H1 (cell line): ENCODE measurements around the gene ADCY1. TPM values are rescaled to one million over a fixed set of nuclear protein-coding genes. Genes with fewer than 3 reads are reported as not detected.

Experiments used
- CTCF ChIA-PET: fragments of 300-600 bp; sonication (Branson Sonifier 250); formaldehyde crosslinking; loops from one replicate; lab custom pipeline; 2021; ENCODE audit not compliant: partially characterized antibody; lab: Charles Lee
- POLR2A ChIA-PET: fragments of 300-600 bp; sonication (Branson Sonifier 250); formaldehyde crosslinking; loops from one replicate; lab custom pipeline; 2021; ENCODE audit warnings: inconsistent platforms; ENCODE audit not compliant: partially characterized antibody; lab: Charles Lee
- DNase-seq, 2 experiments: peaks; one replicate each; pipeline versions ENCODE4 v3.0.0 to v3.0.0-alpha.2; 2010 to 2022; ENCODE audit warnings: low spot score in 2 of 2, low read depth in 1 of 2, mixed read lengths in 1 of 2
- FAIRE-seq: peaks from 2 replicates; lab custom pipeline; 2011; peaks lifted over from hg19 to GRCh38; lab: Jason Lieb, UNC
- H2AFZ ChIP-seq: 2 replicates; pipeline ENCODE4 v1.8.1; 2012; ENCODE audit warnings: low read length, inconsistent platforms
- H2AK5ac ChIP-seq: 2 replicates; pipeline ENCODE4 v1.6.1; 2013; ENCODE audit warnings: low read depth, low read length
- H2BK120ac ChIP-seq: replicated peaks from 2 replicates; pipeline ENCODE3; 2013; ENCODE audit warnings: low read depth, low read length, inconsistent platforms
- H2BK12ac ChIP-seq: 2 replicates; pipeline ENCODE4 v1.6.1; 2013; ENCODE audit warnings: low read depth, low read length
- H2BK15ac ChIP-seq: 2 replicates; pipeline ENCODE4 v1.6.1; 2013; ENCODE audit warnings: low read length
- H2BK20ac ChIP-seq: 2 replicates; pipeline ENCODE4 v1.6.1; 2013; ENCODE audit warnings: low read length
- H2BK5ac ChIP-seq: 2 replicates; pipeline ENCODE4 v1.6.1; 2013; ENCODE audit warnings: low read depth, low read length
- H3K14ac ChIP-seq: 2 replicates; pipeline ENCODE4 v1.6.1; 2013; ENCODE audit warnings: inconsistent platforms; ENCODE audit not compliant: insufficient read length
- H3K18ac ChIP-seq: 2 replicates; pipeline ENCODE4 v1.6.1; 2013; ENCODE audit warnings: low read length; ENCODE audit errors: extremely low read depth
- H3K23ac ChIP-seq: 2 replicates; pipeline ENCODE4 v1.6.1; 2013; ENCODE audit warnings: inconsistent platforms; ENCODE audit not compliant: insufficient read length
- H3K23me2 ChIP-seq: 2 replicates; pipeline ENCODE4 v1.6.1; 2013; ENCODE audit warnings: low read depth, low read length
- H3K27ac ChIP-seq: 2 replicates; pipeline ENCODE4 v1.6.1; 2011; ENCODE audit warnings: low read depth, low read length, inconsistent platforms
- H3K27me3 ChIP-seq, 4 experiments: replicated peaks in 1 of 4; 1 replicate in 1 of 4; 2 replicates in 3 of 4; pipeline versions ENCODE4 v1.6.1 to v1.8.1; 2011 to 2013; ENCODE audit warnings: low read length in 3 of 4, mild to moderate bottlenecking in 3 of 4, inconsistent platforms in 2 of 4, mixed read lengths in 2 of 4, moderate library complexity in 1 of 4; ENCODE audit not compliant: control insufficient read depth in 3 of 4, insufficient read depth in 3 of 4; ENCODE audit errors: extremely low read depth in 1 of 4
- H3K36me3 ChIP-seq, 4 experiments: 2 replicates each; pipeline versions ENCODE4 v1.6.1 to v1.8.1; 2011 to 2013; ENCODE audit warnings: mild to moderate bottlenecking in 4 of 4, low read length in 3 of 4, moderate library complexity in 2 of 4, control low read depth in 1 of 4, inconsistent platforms in 1 of 4; ENCODE audit not compliant: insufficient read depth in 4 of 4, control insufficient read depth in 2 of 4
- H3K4ac ChIP-seq: replicated peaks from 2 replicates; pipeline ENCODE3; 2013; ENCODE audit warnings: low read length, low read depth, mixed read lengths, inconsistent platforms; ENCODE audit not compliant: insufficient read length
- H3K4me1 ChIP-seq, 4 experiments: replicated peaks in 1 of 4; 1 replicate in 1 of 4; 2 replicates in 3 of 4; pipeline versions ENCODE4 v1.6.1 to v1.8.1; 2011 to 2013; ENCODE audit warnings: low read length in 3 of 4, inconsistent platforms in 2 of 4, mixed read lengths in 1 of 4; ENCODE audit not compliant: insufficient read depth in 4 of 4, control insufficient read depth in 3 of 4
- H3K4me2 ChIP-seq, 2 experiments: 2 replicates each; pipeline versions ENCODE4 v1.6.1 to v1.8.1; 2011 to 2013; ENCODE audit warnings: low read depth in 2 of 2, low read length in 2 of 2, control low read depth in 1 of 2, inconsistent platforms in 1 of 2, mild to moderate bottlenecking in 1 of 2; ENCODE audit not compliant: insufficient read depth in 1 of 2
- H3K4me3 ChIP-seq, 4 experiments: fragments of 200-600, 300-600 bp in 1 of 4; sonication (generic), shearing (Covaris generic), sonication (Bioruptor Twin) in 1 of 4; 2 replicates each; pipeline versions ENCODE4 v1.5.1 to v1.8.1; 2011 to 2016; ENCODE audit warnings: low read length in 4 of 4, low read depth in 3 of 4, control low read depth in 2 of 4, inconsistent platforms in 2 of 4, mild to moderate bottlenecking in 2 of 4, mixed read lengths in 1 of 4, moderate library complexity in 1 of 4; ENCODE audit not compliant: insufficient read depth in 2 of 4; ENCODE audit errors: extremely low read depth in 1 of 4
- H3K56ac ChIP-seq: replicated peaks from 2 replicates; pipeline ENCODE3; 2013; ENCODE audit warnings: low read depth, mild to moderate bottlenecking, mixed read lengths, low read length, inconsistent platforms; ENCODE audit not compliant: insufficient read length
- H3K79me1 ChIP-seq: 2 replicates; pipeline ENCODE4 v1.6.1; 2013; ENCODE audit warnings: low read depth, low read length, control low read depth
- H3K79me2 ChIP-seq, 2 experiments: 2 replicates each; pipeline versions ENCODE4 v1.6.1 to v1.8.1; 2012 to 2013; ENCODE audit warnings: low read length in 2 of 2, mild to moderate bottlenecking in 2 of 2, inconsistent platforms in 1 of 2; ENCODE audit not compliant: insufficient read depth in 2 of 2, control insufficient read depth in 1 of 2
- H3K9ac ChIP-seq, 4 experiments: replicated peaks in 1 of 4; 1 replicate in 1 of 4; 2 replicates in 3 of 4; pipeline versions ENCODE4 v1.6.1 to v1.8.1; 2011 to 2013; ENCODE audit warnings: low read depth in 3 of 4, low read length in 3 of 4, control low read depth in 2 of 4, mild to moderate bottlenecking in 2 of 4, moderate library complexity in 2 of 4, inconsistent platforms in 1 of 4; ENCODE audit errors: extremely low read depth in 1 of 4
- H3K9me3 ChIP-seq, 2 experiments: 2 replicates each; pipeline versions ENCODE4 v1.6.1 to v1.8.1; 2012 to 2013; ENCODE audit warnings: mild to moderate bottlenecking in 2 of 2, moderate library complexity in 2 of 2, control low read depth in 1 of 2, inconsistent platforms in 1 of 2, low read depth in 1 of 2, low read length in 1 of 2, mixed read lengths in 1 of 2; ENCODE audit not compliant: insufficient read depth in 2 of 2
- H4K20me1 ChIP-seq, 2 experiments: replicated peaks in 1 of 2; 2 replicates each; pipeline versions ENCODE3 to v1.8.1; 2011 to 2013; ENCODE audit warnings: inconsistent platforms in 2 of 2, low read length in 2 of 2, mild to moderate bottlenecking in 1 of 2; ENCODE audit not compliant: insufficient read depth in 2 of 2, control insufficient read depth in 1 of 2
- H4K5ac ChIP-seq: 2 replicates; pipeline ENCODE4 v1.6.1; 2013; ENCODE audit warnings: low read length, low read depth, mixed read lengths, inconsistent platforms; ENCODE audit not compliant: insufficient read length
- H4K8ac ChIP-seq: 2 replicates; pipeline ENCODE4 v1.8.0; 2013; ENCODE audit warnings: mild to moderate bottlenecking, moderate library complexity, low read length, inconsistent platforms; ENCODE audit not compliant: insufficient read depth; ENCODE audit errors: extremely low read depth
- H4K91ac ChIP-seq: replicated peaks from 2 replicates; pipeline ENCODE3; 2013; ENCODE audit warnings: low read length, mixed read lengths, inconsistent platforms; ENCODE audit not compliant: insufficient read length
- ASH2L ChIP-seq: fragments of 200-600, 300-600 bp; sonication (generic); IDR thresholded peaks from one replicate; pipeline ENCODE4 v1.7.1; 2017; ENCODE audit warnings: low read length
- HDAC2 ChIP-seq, 2 experiments: fragments of 300-600 bp in 1 of 2; sonication (generic) in 1 of 2; IDR thresholded peaks; 2 replicates each; pipeline ENCODE4 v1.6.1; 2011 to 2012; ENCODE audit warnings: low read depth in 2 of 2, low read length in 2 of 2, mild to moderate bottlenecking in 2 of 2, moderate library complexity in 2 of 2, borderline replicate concordance in 1 of 2, inconsistent platforms in 1 of 2
- KDM5A ChIP-seq: fragments of 200-600 bp; IDR thresholded peaks from 2 replicates; pipeline ENCODE4 v1.7.1; 2012; ENCODE audit warnings: mild to moderate bottlenecking, low read length, inconsistent platforms, mixed read lengths
- SIX5 ChIP-seq: IDR thresholded peaks from 2 replicates; pipeline ENCODE4 v1.6.1; 2011; ENCODE audit warnings: mild to moderate bottlenecking, low read depth, low read length
- WGBS, 2 experiments: shearing (Covaris generic) in 1 of 2; methylation state at CpG; one replicate each; pipeline versions ENCODE4 v1.1.6 to v1.1.7; 2013 to 2015; ENCODE audit warnings: low lambda C conversion rate in 2 of 2, mixed read lengths in 2 of 2, inconsistent platforms in 1 of 2, low coverage in 1 of 2, missing lambda C conversion rate in 1 of 2; ENCODE audit not compliant: insufficient replicate concordance in 2 of 2, insufficient coverage in 1 of 2, insufficient read length in 1 of 2; ENCODE audit errors: extremely low coverage in 1 of 2, missing lambda C conversion rate in 1 of 2; 5-methylcytosine and 5-hydroxymethylcytosine counted together
- polyA plus RNA-seq, 7 experiments: library from polyadenylated mRNA; depleted of rRNA in 3 of 7; stranded (reverse) in 5 of 7; unstranded in 2 of 7; fragments of >200 nt in 5 of 7; fragments of 200-250 nt in 2 of 7; gene quantifications; 1 replicate in 5 of 7; 2 replicates in 1 of 7; 4 replicates in 1 of 7; pipeline versions ENCODE4 v1.2.1 to v1.2.3, GENCODE V29; 2011 to 2013; ENCODE audit warnings: missing spikeins in 2 of 7, mixed read lengths in 2 of 7
- total RNA-seq: library from RNA; stranded (reverse); fragmentation: NEBNext Ultra II Directional; extraction: Animal tissue kit (Norgen Biotek cat#: 25700); gene quantifications from 2 replicates; pipeline ENCODE4 v1.2.1, GENCODE V29; 2021

Gene ADCY1
- total and polyA plus RNA-seq, 2 of the 8 experiments (the other 6 are each of a cell fraction or from before 2014, with no cell fraction given): 7.9 to 26.9 TPM

DNA sequence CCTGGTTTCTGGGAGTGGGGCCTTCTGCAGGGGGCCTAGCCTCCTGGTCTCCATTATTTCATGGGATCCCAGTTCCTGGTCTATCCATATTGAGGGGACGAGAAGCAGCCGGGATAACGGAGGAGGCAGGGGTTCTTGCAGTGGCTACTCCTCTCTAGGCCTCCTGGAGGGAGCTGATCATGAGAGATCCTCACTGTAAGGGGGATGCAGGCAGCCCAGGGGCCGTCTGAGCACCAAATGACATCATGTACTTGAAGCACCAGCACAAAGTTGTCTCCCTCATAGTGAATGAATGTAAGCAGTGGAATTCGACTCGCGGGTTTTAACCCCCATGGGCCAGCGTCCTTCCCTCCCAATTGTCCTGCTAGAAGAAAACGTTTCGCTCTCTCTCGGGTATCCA is 964 bp upstream of the ADCY1 start:
- no peak for TF ChIP-seq HDAC2 (IDR thresholded peaks at IDR 0.05; ENCODE audit: borderline replicate concordance in 1 of 2, low read depth in 2 of 2, low read length in 2 of 2)
- TF ChIP-seq ASH2L: no peak
- no peak for TF ChIP-seq KDM5A
- TF ChIP-seq SIX5: no peak
- Histone ChIP-seq H3K79me2 (peaks cover 0 to 4% of the 10 kb centered on the region in 2 experiments; a peak in 1 of 4 replicates), H4K8ac (no peak overlapping the region), H3K79me1 (no peaks in the 10 kb centered on the region), H3K4me1 (peaks cover 5 to 26% (median 22%) of the 10 kb centered on the region in 4 experiments), H3K4me3 (peak overlapping the region; percentile 64 to 79 (median 70); a peak in 6 of 8 replicates), H3K4me2 (peak overlapping the region; percentile 95 to 98), H2AFZ (0 out of 2 replicates have a peak overlapping the region, but pooled peaks have one; percentile 19), H2BK12ac (no peak overlapping the region), H3K4ac (no peak overlapping the region), H4K5ac (no peak overlapping the region), H3K14ac (no peak overlapping the region), H3K27ac (no peak overlapping the region), H2BK120ac (no peak overlapping the region), H3K23me2 (peaks cover 18% of the 10 kb centered on the region), H3K56ac (no peak overlapping the region), H3K18ac (no peak overlapping the region), H2BK15ac (peak overlapping the region; percentile 36; the same call in 1 of the 2 replicates), H4K20me1 (peaks cover 0 to 7% of the 10 kb centered on the region in 2 experiments), H3K9me3 (no peaks in the 10 kb centered on the region), H3K27me3 (peaks cover 7 to 40% (median 37%) of the 10 kb centered on the region in 4 experiments), H2BK5ac (no peak overlapping the region), H3K23ac (no peak overlapping the region), H2BK20ac (0 out of 2 replicates have a peak overlapping the region, but pooled peaks have one; percentile 64), H2AK5ac (no peak overlapping the region), H3K36me3 (no peaks in the 10 kb centered on the region), H4K91ac (no peak overlapping the region), H3K9ac (no peak overlapping the region)
- DNase-seq (no peak), FAIRE-seq (no peak)
- WGBS, 2 experiments: 60% methylated on average over 11 of the region's 11 CpGs; no CpG with 5 or more reads in 1 of the 2 experiments
- ChIA-PET POLR2A (interaction anchor here (1.2 to 1.8 kb wide), 4 partner anchors 10 to 195 kb away, joined by 3 to 8 read pairs (median 4); no protein-coding TSS in a partner anchor), CTCF (interaction anchor here (1.3 kb wide), 1 partner anchor 327 kb away, joined by 3 read pairs; no protein-coding TSS in a partner anchor)
